OCI-LY7 (cell line): ENCODE data around the gene ROBO1.

Experiments
- EZH2phosphoT487 ChIP-seq: fragments of 200-600 bp; sonication (generic); IDR thresholded peaks from 2 replicates; pipeline ENCODE4 v1.6.1; 2018; ENCODE audit warnings: low read depth, borderline replicate concordance, mild to moderate bottlenecking, mixed run types, antibody characterized with exemption, low read length, moderate library complexity, mixed read lengths
- TF ChIP-seq, protein P1 (sequence below): fragments of 200-600 bp; sonication (generic); conservative IDR thresholded peaks from 2 replicates; pipeline ENCODE4 v1.5.1; 2014; ENCODE audit warnings: mild to moderate bottlenecking, antibody characterized with exemption, low read length, moderate library complexity, mixed read lengths

DNA sequence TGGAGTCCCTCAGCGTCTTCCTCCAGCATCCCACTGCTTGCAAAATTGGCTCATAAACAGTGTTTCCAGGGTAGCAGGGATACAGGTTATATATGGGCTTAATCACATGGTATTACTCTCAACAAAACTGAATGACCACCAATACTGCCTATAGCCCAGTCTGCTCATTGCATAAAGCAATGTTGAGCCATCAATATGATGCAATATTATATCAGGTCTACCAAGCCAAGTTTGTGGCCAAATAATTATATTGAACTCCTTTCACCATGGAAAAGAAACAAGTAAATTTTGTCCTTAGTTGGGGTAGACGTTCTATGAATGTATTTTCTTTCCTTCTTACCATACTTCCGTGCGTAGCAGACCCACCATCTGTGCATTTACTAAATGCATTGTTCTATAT lies 652.3 kb downstream of the ROBO1 start:
- TF ChIP-seq, protein P1, sequence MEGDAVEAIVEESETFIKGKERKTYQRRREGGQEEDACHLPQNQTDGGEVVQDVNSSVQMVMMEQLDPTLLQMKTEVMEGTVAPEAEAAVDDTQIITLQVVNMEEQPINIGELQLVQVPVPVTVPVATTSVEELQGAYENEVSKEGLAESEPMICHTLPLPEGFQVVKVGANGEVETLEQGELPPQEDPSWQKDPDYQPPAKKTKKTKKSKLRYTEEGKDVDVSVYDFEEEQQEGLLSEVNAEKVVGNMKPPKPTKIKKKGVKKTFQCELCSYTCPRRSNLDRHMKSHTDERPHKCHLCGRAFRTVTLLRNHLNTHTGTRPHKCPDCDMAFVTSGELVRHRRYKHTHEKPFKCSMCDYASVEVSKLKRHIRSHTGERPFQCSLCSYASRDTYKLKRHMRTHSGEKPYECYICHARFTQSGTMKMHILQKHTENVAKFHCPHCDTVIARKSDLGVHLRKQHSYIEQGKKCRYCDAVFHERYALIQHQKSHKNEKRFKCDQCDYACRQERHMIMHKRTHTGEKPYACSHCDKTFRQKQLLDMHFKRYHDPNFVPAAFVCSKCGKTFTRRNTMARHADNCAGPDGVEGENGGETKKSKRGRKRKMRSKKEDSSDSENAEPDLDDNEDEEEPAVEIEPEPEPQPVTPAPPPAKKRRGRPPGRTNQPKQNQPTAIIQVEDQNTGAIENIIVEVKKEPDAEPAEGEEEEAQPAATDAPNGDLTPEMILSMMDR = no peak
- TF ChIP-seq EZH2phosphoT487 = no peak
